Mesenchymal stem cell (in vitro differentiated cells and primary cell): ENCODE data around the gene STAB2.

ENCODE experiments used
- DNase-seq: peaks from one replicate; pipeline ENCODE4 v3.0.0-alpha.2; 2013
- H2AFZ ChIP-seq: one replicate; pipeline ENCODE4 v1.6.1; 2013; ENCODE audit warnings: low read depth, mild to moderate bottlenecking, control low read depth, inconsistent platforms, low read length, moderate library complexity
- H2AK5ac ChIP-seq: 2 replicates; pipeline ENCODE4 v1.6.1; 2013; ENCODE audit warnings: low read length, moderate library complexity, mild to moderate bottlenecking, inconsistent platforms; ENCODE audit not compliant: severe bottlenecking
- H2BK120ac ChIP-seq: one replicate; pipeline ENCODE4 v1.6.1; 2013; ENCODE audit warnings: low read depth, mild to moderate bottlenecking, inconsistent platforms, low read length, moderate library complexity
- H2BK12ac ChIP-seq, 2 experiments: one replicate each; pipeline ENCODE4 v1.6.1; 2013; ENCODE audit warnings: inconsistent platforms in 2 of 2, low read length in 2 of 2, mild to moderate bottlenecking in 2 of 2, moderate library complexity in 2 of 2, control low read depth in 1 of 2
- H2BK15ac ChIP-seq: one replicate; pipeline ENCODE4 v1.6.1; 2013; ENCODE audit warnings: mild to moderate bottlenecking, low read depth, inconsistent platforms; ENCODE audit not compliant: poor library complexity, severe bottlenecking
- H2BK5ac ChIP-seq: 2 replicates; pipeline ENCODE4 v1.6.1; 2013; ENCODE audit warnings: low read depth, mild to moderate bottlenecking, low read length, control low read depth, inconsistent platforms; ENCODE audit not compliant: poor library complexity, severe bottlenecking
- H3K14ac ChIP-seq, 2 experiments: one replicate each; pipeline ENCODE4 v1.6.1; 2013; ENCODE audit warnings: inconsistent platforms in 2 of 2, low read length in 2 of 2, control low read depth in 1 of 2, mild to moderate bottlenecking in 1 of 2, moderate library complexity in 1 of 2
- H3K18ac ChIP-seq, 2 experiments: one replicate each; pipeline ENCODE4 v1.6.1; 2013; ENCODE audit warnings: inconsistent platforms in 2 of 2, low read length in 2 of 2, control low read depth in 1 of 2, low read depth in 1 of 2, mild to moderate bottlenecking in 1 of 2
- H3K23ac ChIP-seq, 2 experiments: one replicate each; pipeline ENCODE4 v1.6.1; 2013; ENCODE audit warnings: inconsistent platforms in 2 of 2, low read length in 2 of 2, mild to moderate bottlenecking in 2 of 2, moderate library complexity in 2 of 2, control low read depth in 1 of 2
- H3K27ac ChIP-seq: 2 replicates; pipeline ENCODE4 v1.5.1; 2013; ENCODE audit warnings: mild to moderate bottlenecking, moderate library complexity, low read length, control low read depth, inconsistent platforms; ENCODE audit not compliant: poor library complexity, severe bottlenecking
- H3K27me3 ChIP-seq, 2 experiments: 2 replicates each; pipeline versions ENCODE4 v1.6.1 to v1.7.0; 2013; ENCODE audit warnings: low read length in 2 of 2, mild to moderate bottlenecking in 2 of 2, moderate library complexity in 2 of 2, control low read depth in 1 of 2, inconsistent platforms in 1 of 2; ENCODE audit not compliant: control insufficient read depth in 1 of 2, insufficient read depth in 1 of 2
- H3K36me3 ChIP-seq, 2 experiments: 2 replicates each; pipeline versions ENCODE4 v1.6.1 to v1.7.0; 2013; ENCODE audit warnings: low read length in 2 of 2, control low read depth in 1 of 2, inconsistent platforms in 1 of 2, low read depth in 1 of 2, mild to moderate bottlenecking in 1 of 2; ENCODE audit not compliant: insufficient read depth in 2 of 2, control insufficient read depth in 1 of 2
- H3K4ac ChIP-seq, 2 experiments: one replicate each; pipeline ENCODE4 v1.6.1; 2013; ENCODE audit warnings: inconsistent platforms in 2 of 2, low read length in 2 of 2, mild to moderate bottlenecking in 2 of 2, moderate library complexity in 2 of 2, control low read depth in 1 of 2, low read depth in 1 of 2
- H3K4me1 ChIP-seq: 2 replicates; pipeline ENCODE4 v1.6.1; 2013; ENCODE audit warnings: low read depth, low read length, control low read depth; ENCODE audit not compliant: control insufficient read depth, insufficient read depth
- H3K4me2 ChIP-seq: 2 replicates; pipeline ENCODE4 v1.6.1; 2013; ENCODE audit warnings: low read length, mild to moderate bottlenecking, inconsistent platforms; ENCODE audit not compliant: poor library complexity, severe bottlenecking
- H3K4me3 ChIP-seq, 2 experiments: 2 replicates each; pipeline versions ENCODE4 v1.5.1 to v1.7.0; 2013; ENCODE audit warnings: low read length in 2 of 2, mild to moderate bottlenecking in 2 of 2, control low read depth in 1 of 2, low read depth in 1 of 2; ENCODE audit not compliant: insufficient read depth in 1 of 2
- H3K79me1 ChIP-seq: replicated peaks from 2 replicates; pipeline ENCODE4 v1.6.1; 2013; ENCODE audit warnings: mild to moderate bottlenecking, control low read depth, low read length, inconsistent platforms; ENCODE audit not compliant: poor library complexity, severe bottlenecking
- H3K9ac ChIP-seq: 2 replicates; pipeline ENCODE4 v1.7.0; 2013; ENCODE audit warnings: mild to moderate bottlenecking, low read length, moderate library complexity
- H3K9me3 ChIP-seq: 2 replicates; pipeline ENCODE4 v1.7.0; 2013; ENCODE audit warnings: mild to moderate bottlenecking, low read length; ENCODE audit not compliant: control insufficient read depth
- H4K8ac ChIP-seq: one replicate; pipeline ENCODE4 v1.6.1; 2013; ENCODE audit warnings: inconsistent platforms, mild to moderate bottlenecking, low read length, moderate library complexity
- H4K91ac ChIP-seq: one replicate; pipeline ENCODE4 v1.6.1; 2013; ENCODE audit warnings: mild to moderate bottlenecking, low read length, inconsistent platforms
- WGBS: methylation state at CpG from one replicate; pipeline ENCODE4 v1.1.7; 2013; ENCODE audit warnings: mixed read lengths; 5-methylcytosine and 5-hydroxymethylcytosine counted together

The STAB2 gene

DNA sequence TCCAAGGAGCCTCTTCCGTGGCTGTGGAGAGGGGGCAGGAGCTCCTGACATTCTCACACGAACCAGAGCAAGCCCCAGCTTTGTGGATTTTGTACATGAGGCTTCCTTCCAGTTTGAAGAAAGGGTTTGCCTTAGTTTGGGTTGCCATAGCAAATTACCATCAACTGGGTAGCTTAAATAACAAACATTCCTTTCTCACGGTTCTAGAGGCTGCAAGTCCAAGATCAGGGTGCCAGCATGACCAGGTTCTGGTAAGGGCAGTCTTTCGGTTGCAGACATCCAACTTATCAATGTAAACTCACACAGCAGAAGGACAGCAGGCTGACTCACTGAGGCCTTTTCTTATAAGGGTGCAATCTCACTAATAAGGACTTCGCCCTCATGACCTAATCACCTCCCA is 25.9 kb upstream of the STAB2 start:
- Histone ChIP-seq H4K8ac (no peak overlapping the region), H3K9ac (peak overlapping the region; percentile 5), H3K27ac (peak overlapping the region; percentile 48), H3K79me1 (no peaks in the 10 kb centered on the region), H2BK120ac (no peak overlapping the region), H2AK5ac (peak overlapping the region; percentile 62), H3K36me3 (no peaks in the 10 kb centered on the region), H3K4me1 (peaks cover 3% of the 10 kb centered on the region), H3K18ac (peak overlapping the region in 1 of 2 experiments; percentile 30), H2BK5ac (no peak overlapping the region), H2AFZ (no peak overlapping the region), H2BK15ac (no peak overlapping the region), H3K23ac (no peak overlapping the region), H2BK12ac (no peak overlapping the region), H4K91ac (no peak overlapping the region), H3K4me3 (no peak overlapping the region), H3K4me2 (no peak overlapping the region), H3K27me3 (no peaks in the 10 kb centered on the region), H3K4ac (no peak overlapping the region), H3K14ac (no peak overlapping the region), H3K9me3 (peaks cover 20% of the 10 kb centered on the region)
- 63% methylated on average over 5 of the region's 5 CpGs for WGBS
- DNase-seq = peak; percentile 26

- Histone ChIP-seq H3K4me1 (peaks cover 2% of the 10 kb centered on the region), H3K9me3 (peaks cover 30% of the 10 kb centered on the region), H3K9ac (no peak overlapping the region), H3K23ac (no peak overlapping the region), H2AK5ac (no peak overlapping the region), H3K79me1 (no peaks in the 10 kb centered on the region), H3K27me3 (peaks cover 4 to 8% of the 10 kb centered on the region in 2 experiments), H2BK12ac (no peak overlapping the region), H2AFZ (no peak overlapping the region), H3K36me3 (no peaks in the 10 kb centered on the region), H3K14ac (no peak overlapping the region), H3K4ac (no peak overlapping the region), H2BK120ac (no peak overlapping the region), H3K27ac (no peak overlapping the region), H4K8ac (no peak overlapping the region), H3K18ac (no peak overlapping the region), H4K91ac (no peak overlapping the region), H3K4me2 (no peak overlapping the region), H3K4me3 (no peak overlapping the region), H2BK15ac (no peak overlapping the region), H2BK5ac (no peak overlapping the region)
- no peak for DNase-seq
- WGBS = no CpG with 5 or more reads among the region's 1 CpG
Observed at GRCh38 chr12:103566398-103566797, 20.7 kb upstream of the STAB2 start.

- WGBS = 73% methylated on average over 1 of the region's 1 CpG
Observed at GRCh38 chr12:103569278-103569677, 17.8 kb upstream of the STAB2 start.

DNA sequence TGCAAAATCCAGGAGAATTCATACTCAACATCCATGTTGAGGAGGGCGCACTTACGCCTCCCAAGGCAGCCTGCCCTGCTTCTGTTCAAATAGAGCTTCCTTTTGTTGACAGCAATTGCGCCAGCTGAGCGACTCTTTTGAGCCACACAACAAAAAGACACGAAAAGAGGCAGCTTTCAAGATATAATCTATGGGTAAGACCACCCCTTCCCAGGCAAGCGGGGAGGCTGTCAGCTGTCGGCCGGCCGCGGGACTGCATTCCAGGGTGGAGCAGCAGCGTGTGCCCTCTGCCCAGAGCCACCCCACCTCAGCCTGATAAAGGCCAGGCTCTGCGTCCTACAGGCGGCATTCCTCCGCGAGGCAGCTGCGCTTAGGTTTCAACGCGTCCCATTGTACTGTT is 15.8 kb upstream of the STAB2 start:
- no peak overlapping the region for H3K14ac ChIP-seq
- peak overlapping the region in 1 of 2 experiments; percentile 43 for H3K18ac ChIP-seq
- H4K8ac ChIP-seq = no peak overlapping the region
- no peaks in the 10 kb centered on the region for H3K36me3 ChIP-seq
- H2BK15ac ChIP-seq = no peak overlapping the region
- peak overlapping the region; percentile 85 for H4K91ac ChIP-seq
- peak overlapping the region; percentile 83 for H2AFZ ChIP-seq
- H3K9me3 ChIP-seq = peaks cover 9% of the 10 kb centered on the region
- no peak overlapping the region for H3K4me3 ChIP-seq
- H3K9ac ChIP-seq = no peak overlapping the region
- no peak overlapping the region for H3K4me2 ChIP-seq
- DNase-seq = no peak
- H3K4ac ChIP-seq = no peak overlapping the region
- no peak overlapping the region for H2BK120ac ChIP-seq
- H3K27ac ChIP-seq = no peak overlapping the region
- H3K79me1 ChIP-seq = no peaks in the 10 kb centered on the region
- no peak overlapping the region for H2BK5ac ChIP-seq
- H3K4me1 ChIP-seq = peaks cover 8% of the 10 kb centered on the region
- H2AK5ac ChIP-seq = no peak overlapping the region
- no peak overlapping the region for H3K23ac ChIP-seq
- peaks cover 7 to 21% of the 10 kb centered on the region in 2 experiments for H3K27me3 ChIP-seq
- WGBS = 17% methylated on average over 18 of the region's 18 CpGs
- peak overlapping the region in 1 of 2 experiments; percentile 34 for H2BK12ac ChIP-seq

More at GRCh38 chr12:103569278-103569677, 17.8 kb upstream of the STAB2 start:
- no peak overlapping the region for H3K23ac ChIP-seq
- no peak overlapping the region for H2AK5ac ChIP-seq
- no peaks in the 10 kb centered on the region for H3K79me1 ChIP-seq
- no peak overlapping the region for H3K4me2 ChIP-seq
- H3K36me3 ChIP-seq = no peaks in the 10 kb centered on the region
- no peak for DNase-seq
- no peak overlapping the region for H3K4ac ChIP-seq
- no peak overlapping the region for H4K91ac ChIP-seq
- no peak overlapping the region for H2AFZ ChIP-seq
- no peak overlapping the region for H3K14ac ChIP-seq
- no peak overlapping the region for H3K9ac ChIP-seq
- H3K4me1 ChIP-seq = peaks cover 3% of the 10 kb centered on the region
- H3K4me3 ChIP-seq = no peak overlapping the region
- no peak overlapping the region for H2BK5ac ChIP-seq
- peaks cover 22% of the 10 kb centered on the region for H3K9me3 ChIP-seq
- no peak overlapping the region for H2BK120ac ChIP-seq
- H3K18ac ChIP-seq = no peak overlapping the region
- H2BK12ac ChIP-seq = no peak overlapping the region
- H3K27me3 ChIP-seq = peaks cover 7 to 14% of the 10 kb centered on the region in 2 experiments
- H2BK15ac ChIP-seq = no peak overlapping the region
- H4K8ac ChIP-seq = no peak overlapping the region
- no peak overlapping the region for H3K27ac ChIP-seq
